ENCODE data around the gene MITD1. TPM values are rescaled to one million over a fixed set of nuclear protein-coding genes. Genes with fewer than 3 reads are reported as not detected.

The MITD1 gene
- total RNA-seq, 2 donors from 2014 or later, result 68.7 to 71.5 TPM

GRCh38 chr2:99171377-99172140 lies 9.3 kb downstream of the MITD1 start:
- Mint-ChIP-seq H3K4me3 (no peak overlapping the region), H3K9me3 (no peaks in the 10 kb centered on the region), H3K36me3 (ENCODE audit: low read depth) (peaks cover 96% of the 10 kb centered on the region), H3K27me3 (no peaks in the 10 kb centered on the region), H3K4me1 (peaks cover 20% of the 10 kb centered on the region), H3K27ac (peak overlapping the region; percentile 36)
- peak; percentile 23 for ATAC-seq (replicated peaks)

- Mint-ChIP-seq H3K36me3 (ENCODE audit: low read depth) (peaks cover 99% of the 10 kb centered on the region), H3K9me3 (no peaks in the 10 kb centered on the region), H3K27ac (peak overlapping the region; percentile 46), H3K4me1 (peaks cover 10% of the 10 kb centered on the region), H3K4me3 (no peak overlapping the region), H3K27me3 (no peaks in the 10 kb centered on the region)
- ATAC-seq (replicated peaks), result peak; percentile 45
These were observed 11.3 kb downstream of the MITD1 start for GRCh38 chr2:99169534-99169933.

GRCh38 chr2:99166218-99166617 lies 14.6 kb downstream of the MITD1 start:
- H3K27ac Mint-ChIP-seq, result peak overlapping the region; percentile 5
- no peaks in the 10 kb centered on the region for H3K27me3 Mint-ChIP-seq
- peaks cover 96% of the 10 kb centered on the region for H3K36me3 Mint-ChIP-seq (ENCODE audit: low read depth)
- H3K4me3 Mint-ChIP-seq, result no peak overlapping the region
- no peaks in the 10 kb centered on the region for H3K4me1 Mint-ChIP-seq
- no peaks in the 10 kb centered on the region for H3K9me3 Mint-ChIP-seq
- ATAC-seq (replicated peaks), result peak; percentile 59

DNA sequence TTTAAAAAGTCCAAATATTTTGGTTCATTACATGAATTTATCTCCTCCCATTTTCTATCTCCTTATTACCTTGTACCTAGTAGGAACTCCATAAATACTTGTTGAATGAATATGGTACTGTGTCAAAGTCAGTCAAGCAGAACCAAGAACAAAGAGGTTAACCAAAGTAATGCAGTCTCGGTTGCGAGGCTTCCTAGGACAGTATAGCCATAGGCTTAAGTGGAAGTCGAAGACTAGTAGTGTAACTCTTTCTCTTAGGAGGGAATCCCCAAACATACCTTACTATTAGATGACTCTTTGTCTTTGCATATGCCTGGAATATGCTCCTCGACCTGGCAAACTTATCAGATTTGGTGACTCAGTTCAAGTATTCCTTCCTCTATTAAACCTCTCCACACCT lies 21.3 kb downstream of the MITD1 start:
- Mint-ChIP-seq H3K4me1 (peaks cover 10% of the 10 kb centered on the region), H3K9me3 (no peaks in the 10 kb centered on the region), H3K27me3 (no peaks in the 10 kb centered on the region), H3K27ac (peak overlapping the region; percentile 62), H3K4me3 (no peak overlapping the region), H3K36me3 (ENCODE audit: low read depth) (peaks cover 56% of the 10 kb centered on the region)
- no peak for ATAC-seq (replicated peaks)

GRCh38 chr2:99158599-99158998 lies 22.3 kb downstream of the MITD1 start:
- H3K36me3 Mint-ChIP-seq (ENCODE audit: low read depth), result peaks cover 50% of the 10 kb centered on the region
- no peak for ATAC-seq (replicated peaks)
- no peaks in the 10 kb centered on the region for H3K27me3 Mint-ChIP-seq
- no peaks in the 10 kb centered on the region for H3K9me3 Mint-ChIP-seq
- H3K4me1 Mint-ChIP-seq, result peaks cover 10% of the 10 kb centered on the region
- H3K27ac Mint-ChIP-seq, result no peak overlapping the region
- no peak overlapping the region for H3K4me3 Mint-ChIP-seq

DNA sequence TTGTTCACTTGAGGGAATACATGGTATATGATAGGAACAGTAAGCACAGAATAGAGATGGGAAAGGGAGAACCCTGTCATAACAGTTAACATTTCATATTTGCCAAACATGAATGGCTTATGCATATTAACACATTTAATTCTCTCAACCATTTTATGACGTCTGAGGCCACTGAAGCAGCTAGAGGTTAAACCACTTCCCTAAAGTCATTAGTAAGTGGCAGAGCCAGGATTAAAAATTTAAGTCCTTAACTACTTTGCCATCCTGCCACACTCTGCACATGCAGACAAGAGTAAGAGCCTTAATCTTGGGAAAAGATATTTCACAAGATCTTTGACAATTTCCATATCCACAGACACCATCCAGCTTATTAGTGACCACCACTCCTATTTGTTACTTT lies 24.0 kb downstream of the MITD1 start:
- Mint-ChIP-seq H3K36me3 (ENCODE audit: low read depth) (peaks cover 34% of the 10 kb centered on the region), H3K9me3 (no peaks in the 10 kb centered on the region), H3K27ac (peak overlapping the region; percentile 18), H3K4me1 (peaks cover 10% of the 10 kb centered on the region), H3K27me3 (no peaks in the 10 kb centered on the region), H3K4me3 (no peak overlapping the region)
- ATAC-seq (replicated peaks), result no peak

DNA sequence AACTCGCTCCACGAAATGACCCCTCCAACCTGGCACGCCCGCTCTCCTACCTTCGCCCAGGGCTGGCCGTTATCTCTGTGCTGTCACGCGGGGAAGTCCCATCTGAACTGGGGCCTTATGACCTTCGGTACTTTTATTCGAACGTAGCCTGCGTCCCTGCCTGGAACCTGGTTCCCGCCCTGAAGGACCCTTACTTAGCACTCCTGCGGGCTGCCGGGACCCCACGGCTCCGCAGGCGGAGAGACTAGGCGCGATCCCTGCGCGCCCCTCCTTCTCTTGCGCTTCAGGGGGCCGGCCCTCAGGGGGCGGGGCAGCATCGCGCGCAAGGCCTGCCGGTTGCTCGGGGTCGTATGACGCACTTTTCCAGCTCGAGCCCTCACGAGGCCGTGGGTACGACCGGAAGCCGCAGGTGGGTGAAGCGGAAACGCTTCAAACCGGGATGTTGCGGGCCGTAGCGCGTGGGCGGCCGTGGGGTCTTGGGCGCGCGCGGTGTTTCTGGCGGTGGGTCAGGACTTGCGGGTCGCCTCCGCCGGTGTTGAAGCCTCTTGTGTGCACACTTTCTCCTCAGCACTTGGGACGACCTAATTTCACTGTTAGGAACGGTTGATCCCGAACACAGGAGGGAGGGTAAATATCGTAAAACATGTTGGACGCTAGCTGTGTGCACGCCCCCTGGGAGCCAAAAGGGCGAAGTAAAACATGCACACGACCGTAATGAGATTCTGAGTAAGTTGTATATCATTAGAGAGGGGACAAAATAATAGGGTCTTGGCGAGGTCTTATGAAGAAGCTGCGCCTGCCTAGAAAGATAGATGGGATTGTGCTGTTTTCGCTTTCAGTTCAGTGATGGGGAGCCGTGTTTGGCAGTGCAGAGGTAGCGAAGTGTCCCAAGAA lies 26.0 kb downstream of the MITD1 start, which contains the start of the genes LIPT1 and TSGA10:
TSS of gene LIPT1 (plus strand) at position 325 of the 894 bp plus-strand sequence. CDS start 6,991 bp downstream, outside the sequence.
TSS of gene TSGA10 (minus strand) at position 300 of the 894 bp plus-strand sequence. CDS start 45,503 bp downstream, outside the sequence.
- Mint-ChIP-seq H3K36me3 (ENCODE audit: low read depth) (peaks cover 16% of the 10 kb centered on the region), H3K27ac (no peak within 1 kb of the TSS), H3K9me3 (no peaks in the 10 kb centered on the region), H3K4me3 (no peak within 1 kb of the TSS), H3K4me1 (peaks cover 15% of the 10 kb centered on the region), H3K27me3 (no peaks in the 10 kb centered on the region)
- ATAC-seq (replicated peaks), result peak; percentile 96

DNA sequence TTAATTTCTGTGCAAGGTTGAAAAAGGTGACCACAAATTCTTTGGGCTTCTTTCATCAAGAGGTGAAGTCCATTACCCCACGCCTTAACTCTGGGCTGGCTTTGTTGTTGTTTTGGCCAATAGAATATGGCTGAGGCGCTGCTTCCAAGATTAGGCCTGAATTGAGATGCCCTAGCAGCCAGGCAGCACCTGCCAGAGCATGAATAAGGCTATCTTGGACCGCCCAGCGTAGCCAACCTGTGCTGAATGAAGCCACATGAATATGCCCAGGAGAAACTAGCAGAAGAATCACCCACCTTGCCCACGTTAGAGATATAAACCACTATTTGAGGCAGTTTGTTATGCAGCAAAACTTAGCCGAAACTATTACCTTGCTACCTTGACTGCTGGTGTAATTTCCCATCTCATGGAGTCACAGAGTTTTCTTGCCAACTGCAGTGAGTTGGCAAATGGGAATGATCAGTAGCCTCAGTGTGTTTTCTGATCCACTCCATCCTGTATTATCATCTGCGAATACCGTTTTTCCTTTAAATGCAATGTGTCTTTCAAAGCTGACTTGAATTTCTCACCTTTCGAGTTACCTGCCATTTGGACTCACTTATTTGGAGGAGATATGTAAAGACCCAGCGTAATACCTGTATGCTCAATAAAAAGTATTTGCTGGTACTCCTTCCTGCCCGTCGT lies 26.8 kb downstream of the MITD1 start:
- Mint-ChIP-seq H3K4me3 (no peak overlapping the region), H3K27me3 (no peaks in the 10 kb centered on the region), H3K27ac (no peak overlapping the region), H3K9me3 (no peaks in the 10 kb centered on the region), H3K36me3 (ENCODE audit: low read depth) (peaks cover 8% of the 10 kb centered on the region), H3K4me1 (peaks cover 11% of the 10 kb centered on the region)
- no peak for ATAC-seq (replicated peaks)

GRCh38 chr2:99152199-99152895 lies 28.5 kb downstream of the MITD1 start:
- peaks cover 9% of the 10 kb centered on the region for H3K4me1 Mint-ChIP-seq
- no peaks in the 10 kb centered on the region for H3K9me3 Mint-ChIP-seq

DNA sequence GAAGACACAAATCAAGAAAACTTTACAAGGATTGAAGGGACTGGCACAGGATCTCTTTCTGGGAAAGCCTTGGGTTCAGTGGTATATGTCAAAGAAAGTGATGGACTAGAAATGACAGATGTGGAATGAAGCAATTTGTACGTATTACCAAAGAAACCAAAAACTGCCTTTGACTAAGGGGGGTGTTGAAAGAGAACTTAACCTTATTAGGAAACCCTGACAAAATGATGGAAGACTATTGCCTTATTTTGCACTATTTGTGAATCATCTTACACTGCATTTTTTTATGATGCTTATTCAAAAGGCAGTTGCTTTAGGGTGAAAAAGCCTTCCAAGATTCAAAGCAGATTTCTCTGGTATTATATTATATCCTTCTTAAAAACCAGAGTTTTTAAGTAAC lies 30.2 kb downstream of the MITD1 start:
- H3K9me3 Mint-ChIP-seq, result no peaks in the 10 kb centered on the region
- H3K36me3 Mint-ChIP-seq (ENCODE audit: low read depth), result peaks cover 13% of the 10 kb centered on the region
- peaks cover 5% of the 10 kb centered on the region for H3K4me1 Mint-ChIP-seq
- no peak overlapping the region for H3K4me3 Mint-ChIP-seq
- H3K27me3 Mint-ChIP-seq, result no peaks in the 10 kb centered on the region
- peak overlapping the region; percentile 10 for H3K27ac Mint-ChIP-seq
- no peak for ATAC-seq (replicated peaks)

More at GRCh38 chr2:99152199-99152895, 28.5 kb downstream of the MITD1 start:
- Mint-ChIP-seq H3K36me3 (ENCODE audit: low read depth) (peaks cover 13% of the 10 kb centered on the region), H3K27me3 (no peaks in the 10 kb centered on the region), H3K27ac (no peak overlapping the region), H3K4me3 (no peak overlapping the region)
- no peak for ATAC-seq (replicated peaks)

DNA sequence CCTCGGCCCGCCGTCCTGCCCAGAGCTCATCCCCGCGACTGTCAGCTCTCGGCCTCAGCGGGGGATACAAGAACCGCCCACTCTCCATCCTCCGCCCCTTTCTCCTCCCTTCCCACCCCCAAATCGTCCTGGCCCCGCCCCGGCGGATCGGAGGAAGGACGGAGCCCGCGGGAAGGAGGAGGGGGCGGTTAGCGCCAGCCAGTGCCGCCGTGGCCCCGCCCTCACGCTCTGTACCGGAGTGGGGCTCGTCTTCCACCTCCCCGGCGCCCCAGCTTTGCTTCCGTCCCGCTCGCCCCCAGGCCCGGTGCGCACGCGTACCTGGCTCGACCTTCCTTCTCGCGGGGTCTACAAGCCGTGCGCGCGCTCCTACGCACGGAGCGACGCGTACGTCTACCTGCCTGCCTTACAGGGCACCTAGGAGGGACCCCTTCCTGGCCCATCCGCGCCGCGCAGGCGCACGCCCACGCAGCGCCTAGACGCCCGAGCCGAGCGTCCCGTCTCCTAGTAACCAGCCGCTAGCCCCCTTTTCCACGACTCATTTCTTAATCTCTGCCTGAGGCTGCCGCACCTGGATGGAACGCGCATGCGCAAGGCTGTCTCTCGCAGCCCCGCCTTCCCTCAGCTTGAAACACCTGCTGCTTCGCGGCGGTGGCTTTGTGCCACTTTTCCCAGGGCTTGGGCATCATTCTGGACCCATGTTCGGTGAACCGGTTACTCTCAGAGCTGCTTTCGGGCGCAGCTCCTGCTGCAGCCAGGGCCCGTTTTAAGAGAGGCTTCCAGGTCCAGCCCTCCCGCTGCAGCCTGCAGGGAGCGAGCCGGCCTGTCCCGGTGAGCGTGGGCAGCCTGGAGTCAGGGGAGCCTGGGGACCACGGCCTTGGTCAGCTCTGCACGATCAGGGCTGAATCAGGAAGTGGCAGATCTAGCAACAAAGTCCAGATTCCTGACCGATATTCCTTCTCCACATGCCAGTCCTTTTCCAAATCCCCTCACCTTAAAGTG lies 39.4 kb downstream of the MITD1 start, which contains the start of gene C2orf15:
TSS of gene C2orf15 (plus strand) at position 598 of the 999 bp plus-strand sequence. CDS start 8,852 bp downstream, outside the sequence.
- Mint-ChIP-seq H3K36me3 (ENCODE audit: low read depth) (peaks cover 6% of the 10 kb centered on the region), H3K27me3 (no peaks in the 10 kb centered on the region), H3K4me3 (peak within 1 kb of the TSS; percentile 95), H3K27ac (peak within 1 kb of the TSS; percentile 97), H3K9me3 (no peaks in the 10 kb centered on the region), H3K4me1 (peaks cover 4% of the 10 kb centered on the region)
- peak; percentile 95 for ATAC-seq (replicated peaks)

DNA sequence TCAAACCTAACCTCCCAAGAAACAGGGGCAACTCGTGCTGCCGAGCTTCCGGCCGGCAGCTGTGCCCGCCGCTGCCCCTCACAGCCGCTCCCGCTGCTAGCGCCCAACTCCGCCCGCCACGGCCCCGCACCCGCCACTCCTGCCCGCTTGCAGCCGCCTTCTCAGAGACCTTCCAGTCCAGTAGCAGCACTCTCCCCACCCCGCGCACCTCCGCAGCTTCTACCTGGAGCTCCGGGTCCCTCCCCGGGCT lies 40.1 kb downstream of the MITD1 start:
- Mint-ChIP-seq H3K9me3 (no peaks in the 10 kb centered on the region), H3K4me3 (peak overlapping the region; percentile 95), H3K4me1 (peaks cover 4% of the 10 kb centered on the region), H3K27me3 (no peaks in the 10 kb centered on the region), H3K36me3 (ENCODE audit: low read depth) (peaks cover 6% of the 10 kb centered on the region), H3K27ac (peak overlapping the region; percentile 97)
- ATAC-seq (replicated peaks), result peak; percentile 45

All from activated T-helper 17 cell treated with anti-CD3 and anti-CD28 coated beads, Interleukin-2, amount 50 U/mL, for 72 hours (primary cell).